GM19025 (cell line): Measurements from ENCODE around the gene HDHD2.

Experiments used
- ATAC-seq: cut with Tn5 transposase; IDR thresholded peaks from one replicate; pipeline ENCODE4 v1.9.1; 2021; ENCODE audit warnings: mild to moderate bottlenecking, low read depth, moderate library complexity; ENCODE audit not compliant: unreplicated experiment

The HDHD2 gene

DNA sequence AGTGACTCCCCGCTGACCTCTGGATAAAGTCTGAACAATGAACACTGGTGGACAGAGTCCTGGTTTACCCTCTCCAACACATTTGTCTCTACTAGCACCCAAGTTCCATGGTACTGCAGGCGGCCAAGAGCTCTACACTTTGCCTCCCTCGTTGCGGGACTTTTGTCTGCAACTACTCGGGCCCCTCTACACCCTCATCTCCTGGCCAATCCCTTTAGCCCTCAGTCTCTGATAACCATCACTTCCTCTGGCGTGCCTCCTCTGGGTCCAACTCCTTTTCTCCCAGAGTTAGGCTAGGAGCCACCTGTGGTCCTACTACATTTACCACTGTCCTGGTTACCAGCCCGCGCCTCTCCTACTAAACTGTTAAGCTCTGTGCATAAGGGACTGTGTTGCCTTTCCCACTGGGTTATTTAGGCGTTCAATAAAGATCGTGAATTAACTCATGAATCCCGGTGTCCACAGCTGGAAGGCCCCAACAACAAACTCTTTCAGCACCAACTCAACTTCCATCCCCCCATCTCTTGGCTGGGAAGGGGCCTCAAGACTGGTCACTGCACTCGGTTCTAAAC is 757 bp downstream of the HDHD2 start:
- no peak for ATAC-seq

DNA sequence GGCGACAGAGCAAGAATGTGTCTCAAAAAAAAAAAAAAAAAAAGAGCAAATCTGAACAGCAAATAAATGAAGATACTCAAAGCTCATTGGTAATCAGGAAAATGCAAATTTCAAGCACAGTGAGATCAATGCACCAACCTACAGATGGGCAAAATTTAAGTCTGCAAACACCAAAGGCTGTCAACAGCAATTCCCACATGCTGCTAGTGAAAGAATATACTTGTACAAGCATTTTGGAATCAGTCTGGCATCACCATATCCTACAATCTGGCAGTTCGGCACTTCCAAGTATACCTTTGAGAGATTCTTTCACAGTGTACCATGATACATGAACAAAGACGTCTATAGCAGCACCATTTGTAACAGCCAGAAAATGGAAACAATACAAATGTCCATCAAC is 4.1 kb downstream of the HDHD2 start:
- no peak for ATAC-seq

DNA sequence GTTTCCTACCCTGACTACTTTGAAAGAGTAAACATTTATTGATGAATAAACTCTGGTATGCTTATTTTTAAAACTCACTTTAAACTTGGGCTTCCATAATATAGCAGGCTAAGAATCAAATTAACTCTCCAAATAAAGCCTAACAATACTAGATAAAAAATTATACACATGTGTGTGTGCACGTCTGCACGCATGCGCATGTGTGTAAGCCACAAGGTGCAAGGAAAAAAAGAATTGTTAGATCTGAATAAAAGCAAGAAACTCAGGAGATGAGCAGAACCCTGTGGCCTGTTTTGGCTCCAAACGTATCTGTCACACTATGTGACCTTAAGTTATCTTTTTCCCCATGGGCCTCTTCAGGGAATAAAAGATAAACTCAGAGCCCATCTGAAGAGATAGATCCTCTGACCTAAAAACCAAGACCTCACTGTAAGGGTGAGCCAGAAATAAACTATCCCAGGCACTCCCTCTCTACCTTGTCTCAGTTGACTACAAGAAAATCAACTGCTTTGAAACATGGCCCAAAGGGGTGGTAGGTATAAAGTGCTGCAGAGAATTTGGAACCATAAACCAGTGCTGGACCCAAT is 6.3 kb downstream of the HDHD2 start:
- ATAC-seq: no peak

DNA sequence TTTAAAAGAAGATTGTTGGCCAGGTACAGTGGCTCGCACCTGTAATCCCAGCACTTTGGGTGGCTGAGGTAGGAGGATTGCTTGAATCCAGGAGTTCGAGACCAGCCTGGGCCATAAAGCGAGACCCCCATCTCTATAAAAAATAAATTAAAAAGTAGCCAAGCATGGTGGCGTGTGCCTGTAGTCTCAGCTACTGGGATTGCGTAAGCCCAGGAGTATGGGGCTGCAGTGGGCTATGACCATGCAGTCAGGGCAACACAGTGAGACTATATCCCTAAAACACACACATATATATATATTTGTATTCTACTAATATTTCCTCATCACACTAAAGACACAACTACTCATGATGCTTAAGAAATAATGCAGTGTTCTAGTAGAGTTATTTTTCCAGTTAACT is 7.1 kb downstream of the HDHD2 start:
- no peak for ATAC-seq

DNA sequence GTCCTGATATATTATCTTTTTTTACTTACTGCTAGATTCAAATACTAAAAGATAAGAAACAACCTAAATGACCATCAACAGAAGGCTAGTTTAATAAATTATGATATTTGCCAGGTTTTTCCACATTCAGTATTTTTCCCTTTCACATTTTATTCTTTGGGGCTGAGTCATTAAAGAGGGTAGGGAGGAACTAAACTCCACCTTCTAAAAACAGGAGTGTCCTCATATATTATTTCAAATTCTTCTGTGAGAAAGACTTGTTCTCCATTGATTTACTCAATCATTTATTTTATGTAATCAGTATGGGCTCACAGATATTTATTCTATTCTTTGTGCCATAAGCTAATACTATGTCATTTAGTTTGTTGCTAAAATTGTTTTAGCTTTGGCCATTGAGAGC is 9.0 kb downstream of the HDHD2 start:
- ATAC-seq: no peak

DNA sequence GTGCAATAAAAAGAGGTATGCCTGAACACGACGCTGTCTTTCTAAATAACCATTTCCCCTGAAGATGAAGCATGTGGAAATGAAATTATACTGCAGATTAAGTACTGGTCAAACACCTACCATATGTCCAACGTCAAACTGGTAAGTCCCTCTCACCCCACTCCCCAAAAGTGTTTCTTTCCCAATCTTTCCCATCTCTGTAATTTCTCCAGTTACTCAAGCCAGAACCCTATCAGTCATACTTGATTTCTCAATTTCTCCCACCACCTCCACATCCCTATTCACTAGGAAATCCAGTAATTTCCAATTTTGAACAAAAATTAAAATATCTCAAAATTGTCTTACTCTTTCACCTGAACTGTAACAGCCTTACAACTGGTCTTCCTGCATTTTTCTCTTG is 29.2 kb downstream of the HDHD2 start:
- ATAC-seq: no peak

DNA sequence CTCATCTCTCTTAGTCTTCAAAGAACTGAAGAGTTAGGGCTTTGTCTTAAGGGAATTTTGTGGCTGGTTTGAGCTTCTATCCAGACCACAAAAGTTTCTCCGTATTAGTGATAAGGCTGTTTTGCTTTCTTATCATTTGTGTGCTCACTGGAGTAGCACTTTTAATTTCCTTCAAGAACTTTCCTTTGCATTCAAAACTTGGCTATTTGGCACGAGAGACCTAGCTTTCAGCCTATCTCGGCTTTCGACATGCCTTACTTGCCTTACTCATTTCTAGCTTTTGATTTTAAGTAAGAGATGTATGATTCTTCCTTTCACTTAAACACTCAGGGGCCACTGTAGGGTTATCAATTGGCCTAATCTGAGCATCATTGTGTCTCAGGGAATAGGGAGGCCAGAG is 29.9 kb downstream of the HDHD2 start:
- peak; percentile 93 for ATAC-seq

DNA sequence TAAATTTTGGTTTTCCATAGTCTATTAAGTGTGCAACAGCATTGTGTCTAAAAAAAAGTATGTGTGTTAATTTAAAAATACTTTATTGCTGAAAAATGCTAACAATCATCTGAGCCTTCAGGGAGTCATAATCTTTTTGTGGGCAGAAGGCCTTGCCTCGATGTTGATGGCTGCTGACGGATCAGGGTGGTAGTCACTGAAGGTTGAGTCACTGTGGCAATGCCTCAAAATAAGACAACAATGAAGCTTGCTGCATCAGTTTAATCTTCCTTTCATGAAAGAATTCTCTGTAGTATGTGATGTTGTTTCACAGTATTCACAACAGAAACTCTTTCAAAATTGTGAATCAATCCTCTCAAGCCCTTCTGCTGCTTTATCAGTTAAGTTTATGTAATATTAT is 31.3 kb downstream of the HDHD2 start:
- no peak for ATAC-seq

- no peak for ATAC-seq
Measured at GRCh38 chr18:47115205-47115604, 35.1 kb downstream of the HDHD2 start.

DNA sequence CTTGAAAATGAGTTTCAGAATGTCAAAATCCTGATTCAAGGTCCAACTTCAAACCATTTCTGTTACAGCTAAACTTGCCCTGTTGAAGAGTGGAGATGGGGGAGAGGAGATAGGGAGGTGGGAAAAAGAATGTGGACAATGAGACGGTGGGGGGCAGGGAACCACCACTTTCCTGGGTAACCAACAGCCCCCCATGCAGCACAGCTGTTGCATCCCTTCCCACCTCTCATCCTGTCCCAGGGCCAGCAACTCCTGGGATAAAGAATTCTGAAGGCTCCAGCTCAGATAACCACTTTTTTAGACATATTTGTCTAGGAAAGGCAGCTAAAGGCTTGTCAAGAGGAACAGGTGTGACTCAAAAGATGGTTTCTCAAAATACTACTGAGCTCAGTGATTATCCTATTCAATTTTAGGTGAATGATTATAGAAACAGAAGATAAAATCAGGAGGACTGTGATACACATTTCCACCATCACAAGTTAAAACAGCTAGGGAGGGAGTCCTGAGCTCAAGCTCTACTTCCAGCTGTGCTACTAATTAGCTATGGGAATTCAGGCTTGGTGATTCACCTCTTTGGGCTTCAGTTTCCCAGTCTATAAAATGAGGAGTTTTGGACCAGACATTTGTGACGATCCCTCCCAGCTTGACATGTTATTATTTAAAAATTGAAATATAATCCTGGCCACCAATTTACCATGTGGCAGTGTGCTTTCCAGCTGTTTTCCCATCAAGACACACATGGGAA is 36.3 kb downstream of the HDHD2 start:
- ATAC-seq: no peak

DNA sequence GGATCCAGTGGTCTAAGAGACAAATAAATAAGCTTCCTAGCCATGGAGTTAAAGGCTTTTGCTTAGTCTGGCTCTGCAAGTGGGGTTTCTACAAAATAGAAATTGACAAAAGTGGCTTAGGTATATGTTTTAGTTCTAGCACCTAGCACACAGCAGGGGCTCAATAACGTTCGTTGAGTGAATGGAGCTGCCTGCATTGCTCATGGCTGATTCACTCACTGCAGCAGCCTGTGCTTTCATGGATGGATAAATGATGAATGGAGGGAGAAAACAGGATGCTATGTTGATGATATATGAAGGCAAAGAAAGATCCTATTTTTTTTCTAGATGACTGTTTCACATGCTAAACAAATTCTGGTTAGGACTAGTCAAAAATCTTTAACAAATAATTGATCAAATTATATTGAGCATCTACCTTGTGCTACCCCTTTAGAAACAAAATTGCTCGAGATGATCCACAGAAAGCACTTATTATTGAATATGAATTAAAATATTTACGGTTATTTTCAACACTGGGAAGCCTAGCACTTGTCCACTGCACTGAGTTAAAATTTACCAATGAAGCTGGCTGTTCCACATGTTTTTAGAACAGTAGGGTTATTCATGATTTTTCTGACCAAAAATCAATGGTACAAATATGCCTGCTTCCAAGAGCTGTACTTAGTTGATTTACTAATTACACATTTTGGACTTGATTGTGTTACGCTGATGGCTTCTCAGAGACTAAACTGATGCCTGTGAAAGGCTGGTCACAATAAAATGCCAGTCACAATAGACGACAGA is 39.6 kb downstream of the HDHD2 start:
- ATAC-seq: no peak

DNA sequence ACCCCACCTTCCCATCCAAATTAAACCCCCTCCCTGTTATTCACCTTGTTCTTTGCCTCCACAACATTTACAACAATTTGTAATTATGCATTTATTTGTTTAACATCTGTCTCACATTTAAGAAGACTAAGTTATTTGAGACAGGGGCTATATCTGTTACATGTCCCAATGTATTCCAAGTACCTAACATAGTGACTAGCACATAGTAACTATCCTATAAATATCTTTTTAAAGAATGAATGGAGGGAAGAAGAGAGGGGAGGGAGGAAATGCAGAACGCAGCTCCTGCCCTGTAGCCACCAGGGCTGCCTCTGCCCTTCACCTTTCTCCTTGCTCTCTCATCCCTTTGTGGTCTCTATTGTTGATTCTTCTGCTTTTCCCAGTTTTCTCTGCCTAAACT is 40.6 kb downstream of the HDHD2 start:
- no peak for ATAC-seq

DNA sequence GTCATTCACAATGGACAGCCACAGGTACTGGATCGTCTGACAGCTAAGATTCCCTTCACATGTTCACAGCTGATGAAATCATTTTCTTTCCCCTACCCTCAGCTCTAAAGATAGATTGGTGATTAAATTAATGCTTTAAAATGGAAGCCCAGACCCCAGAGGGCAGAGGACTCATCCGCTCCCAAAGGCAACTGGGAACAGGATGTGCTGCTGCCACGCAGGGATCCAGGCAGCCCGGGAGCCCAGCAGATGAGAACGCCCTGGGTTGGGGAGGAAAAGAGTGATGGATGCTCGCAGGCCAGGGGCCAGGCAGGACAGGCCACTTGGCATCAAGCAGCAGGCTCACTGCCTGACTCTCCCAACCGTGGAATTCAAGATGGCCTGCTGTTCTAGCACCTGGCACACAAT is 41.3 kb downstream of the HDHD2 start:
- ATAC-seq: no peak

- no peak for ATAC-seq
Measured at GRCh38 chr18:47108373-47108772, 41.9 kb downstream of the HDHD2 start.

DNA sequence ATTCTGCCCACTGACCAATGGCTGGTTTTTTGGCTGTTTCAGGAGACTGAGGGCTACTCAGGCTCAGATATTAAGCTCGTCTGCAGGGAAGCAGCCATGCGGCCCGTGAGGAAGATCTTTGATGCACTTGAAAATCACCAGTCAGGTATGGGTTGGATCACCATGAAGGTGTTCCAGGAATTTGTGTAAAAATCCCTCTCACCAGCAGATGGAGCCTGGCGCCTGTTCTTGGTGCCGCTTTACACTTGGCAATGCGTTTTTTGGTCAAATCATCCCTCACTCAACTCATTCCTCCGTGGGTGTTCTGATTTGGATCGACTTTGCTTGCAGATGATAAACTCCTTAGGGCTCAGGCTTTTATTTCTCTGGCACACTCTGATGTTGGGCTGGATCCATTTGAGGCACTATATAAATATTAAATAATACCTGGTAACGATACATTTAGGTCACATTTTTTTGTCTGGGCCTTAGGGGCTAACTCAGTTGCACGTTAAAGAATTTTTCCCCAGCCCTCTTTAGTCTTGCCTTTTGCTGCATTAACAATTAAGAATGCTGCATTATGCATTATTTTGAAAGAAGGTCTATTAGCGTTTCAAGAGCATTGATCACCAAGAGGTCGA is 50.0 kb downstream of the HDHD2 start:
- no peak for ATAC-seq

DNA sequence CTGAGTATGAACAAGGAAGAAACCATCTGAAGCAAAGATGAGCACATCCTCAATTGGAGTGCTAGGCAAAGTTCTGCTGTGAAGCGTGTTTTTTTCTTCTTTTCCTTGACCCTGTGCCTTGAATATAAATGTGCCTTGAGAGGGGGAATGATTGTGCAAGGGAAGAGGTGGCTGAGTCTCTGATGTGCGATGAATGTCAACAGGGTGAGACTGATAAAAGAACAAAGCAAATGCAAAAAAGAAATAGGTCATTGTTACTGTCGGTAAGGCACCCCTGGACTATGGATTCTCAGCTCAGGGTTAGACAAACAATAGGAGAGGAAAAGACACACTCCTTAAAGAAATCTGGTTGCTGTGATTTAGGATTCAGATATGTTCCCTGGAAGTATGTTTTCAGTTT is 54.5 kb downstream of the HDHD2 start:
- no peak for ATAC-seq

GRCh38 chr18:47087676-47088075 is 62.6 kb downstream of the HDHD2 start:
- no peak for ATAC-seq

GRCh38 chr18:47081578-47081977 is 68.7 kb downstream of the HDHD2 start:
- no peak for ATAC-seq

GRCh38 chr18:47080872-47081271 is 69.4 kb downstream of the HDHD2 start:
- no peak for ATAC-seq

DNA sequence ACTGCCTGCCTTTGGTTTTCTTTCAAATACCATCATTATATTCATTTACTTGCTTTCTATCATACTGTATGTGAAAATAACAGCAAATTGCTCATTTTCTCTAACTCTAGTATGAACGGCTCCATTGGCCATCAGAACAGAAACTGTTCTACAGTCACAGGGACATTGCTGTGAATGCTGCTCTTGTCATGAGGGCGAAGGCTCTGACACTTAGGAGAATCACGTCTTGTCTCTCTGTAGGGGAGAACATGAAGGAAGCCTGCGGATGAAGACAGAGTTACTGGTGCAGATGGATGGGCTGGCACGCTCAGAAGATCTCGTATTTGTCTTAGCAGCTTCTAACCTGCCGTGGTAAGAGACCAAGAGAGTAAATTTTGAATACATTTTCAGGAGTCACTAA is 73.2 kb downstream of the HDHD2 start:
- no peak for ATAC-seq
